Right ventricle myocardium superior (tissue), 1 donor: Measurements from ENCODE around the gene P3H4. TPM values are rescaled to one million over a fixed set of nuclear protein-coding genes. Genes with fewer than 3 reads are reported as not detected.
"Not testable (repeated sequence)": the region's sequence is repeated elsewhere in the genome, so short reads cannot be mapped to it uniquely, and the experiment has no call there.

Experiments
- ATAC-seq: fragments of 200-7000 bp; cut with Tn5 transposase; one replicate; pipeline ENCODE4 v1.9.1; 2020; ENCODE audit warnings: mild to moderate bottlenecking; ENCODE audit not compliant: poor library complexity
- DNase-seq: peaks from one replicate; pipeline ENCODE4 v3.0.0-alpha.2; 2020
- intact Hi-C: fragments of 100-400 bp; cut with DNase I; formaldehyde crosslinking; loops from one replicate; pipeline ENCODE4 v1.11.2; 2022
- total RNA-seq: library from RNA; stranded (reverse); fragmentation: NEBNext Ultra II Directional; extraction: Animal tissue kit (Norgen Biotek cat#: 25700); gene quantifications from one replicate; pipeline ENCODE4 v1.2.1, GENCODE V29; 2021
- donor health status: DM: no; HTN: yes; CAD: no; lungs with severe emphysema.

Gene P3H4
- total RNA-seq, 1 donor from 2014 or later: 6.7 TPM

DNA sequence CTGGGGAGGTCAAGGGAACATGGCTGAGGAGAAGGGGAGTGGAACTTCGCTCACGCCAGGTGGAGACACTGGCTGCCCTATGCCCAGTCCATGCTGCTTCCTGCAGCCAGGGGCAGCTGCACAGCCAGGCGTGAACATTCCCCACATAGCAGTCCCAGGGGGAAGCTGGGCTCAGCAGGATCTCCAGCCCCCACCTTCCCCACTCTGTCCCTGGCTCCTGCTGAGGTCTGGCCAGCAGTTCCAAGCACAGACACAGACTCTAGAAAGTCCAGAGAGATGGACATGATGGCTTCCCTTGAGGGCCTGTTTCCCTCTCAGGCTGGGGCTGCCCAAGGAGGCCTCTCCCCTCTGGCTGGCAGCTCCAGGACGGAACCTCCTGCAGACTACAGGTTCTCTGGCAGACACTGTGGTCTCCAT lies 34.6 kb downstream of the P3H4 start:
- DNase-seq (peak; percentile 83), ATAC-seq (peak; percentile 73)
- intact Hi-C loops: no loop called here

DNA sequence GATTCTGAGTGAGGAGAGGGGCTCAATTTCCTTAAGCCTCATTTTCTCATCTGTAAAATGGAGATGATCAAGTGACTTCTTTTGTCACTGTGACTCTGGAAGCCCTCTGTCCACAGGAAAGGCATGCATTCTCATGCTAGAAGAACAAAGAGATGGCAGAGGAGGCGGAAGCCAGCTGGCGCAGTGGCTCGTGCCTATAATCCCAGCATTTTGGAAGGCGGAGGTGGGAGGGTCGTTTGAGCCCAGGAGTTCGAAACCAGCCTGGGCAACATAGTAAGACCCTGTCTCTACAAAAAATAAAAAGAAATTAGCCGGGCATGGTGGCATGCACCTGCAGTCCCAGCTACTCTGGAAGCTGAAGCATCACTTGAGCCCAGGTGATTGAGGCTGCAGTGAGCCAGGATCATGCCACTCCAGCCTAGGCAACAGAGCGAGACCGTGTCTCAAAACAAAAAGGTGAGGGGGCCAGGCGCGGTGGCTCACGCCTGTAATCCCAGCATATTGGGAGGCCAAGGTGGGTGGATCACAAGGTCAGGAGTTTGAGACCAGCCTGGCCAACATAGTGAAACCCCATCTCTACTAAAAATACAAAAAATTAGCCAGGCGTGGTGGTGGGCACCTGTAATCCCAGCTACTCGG lies 35.4 kb downstream of the P3H4 start:
- ATAC-seq, DNase-seq, intact Hi-C loops: not testable (repeated sequence)

DNA sequence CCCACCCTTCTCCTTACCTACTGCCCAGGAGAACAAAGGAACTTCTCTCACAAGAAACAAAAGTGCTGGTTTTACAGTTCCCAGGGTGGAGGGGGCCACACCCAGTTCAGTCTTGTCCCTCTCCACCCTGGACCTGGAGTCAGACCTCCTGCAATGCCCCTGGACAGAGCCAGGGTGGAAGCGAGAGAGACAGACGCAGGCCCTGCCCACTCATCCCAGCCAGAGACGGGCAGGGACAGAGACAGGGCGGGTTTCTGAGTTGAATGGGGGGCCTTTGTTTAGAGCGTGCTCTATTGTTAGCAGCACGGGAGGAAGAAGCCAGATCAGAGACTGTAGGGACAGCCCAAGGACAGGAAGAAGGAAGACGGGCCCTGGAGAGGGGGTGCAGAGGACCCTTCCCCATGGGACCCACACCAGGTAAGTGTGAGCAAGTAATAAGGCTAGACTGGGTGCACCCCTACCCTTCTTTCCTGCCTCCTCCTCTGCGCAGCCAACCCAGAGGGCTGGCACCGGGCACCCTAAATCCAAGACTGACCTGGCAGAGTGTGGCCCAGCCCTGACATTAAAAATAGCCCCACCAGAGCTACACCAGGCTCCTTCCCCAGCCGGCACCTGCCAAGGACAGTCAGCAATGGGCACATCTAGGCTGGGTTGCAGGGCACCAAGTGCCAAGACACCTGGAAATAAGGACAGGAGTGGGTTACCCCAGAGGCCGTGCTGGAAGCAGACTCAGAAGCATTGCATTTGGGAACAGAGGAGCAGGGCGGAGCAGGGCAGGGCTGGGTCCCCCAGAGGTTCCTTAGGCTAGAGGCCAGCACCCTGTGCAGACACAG lies 36.1 kb downstream of the P3H4 start:
- ATAC-seq (peak; percentile 39), DNase-seq (peak; percentile 64)
- intact Hi-C loops: no loop called here

DNA sequence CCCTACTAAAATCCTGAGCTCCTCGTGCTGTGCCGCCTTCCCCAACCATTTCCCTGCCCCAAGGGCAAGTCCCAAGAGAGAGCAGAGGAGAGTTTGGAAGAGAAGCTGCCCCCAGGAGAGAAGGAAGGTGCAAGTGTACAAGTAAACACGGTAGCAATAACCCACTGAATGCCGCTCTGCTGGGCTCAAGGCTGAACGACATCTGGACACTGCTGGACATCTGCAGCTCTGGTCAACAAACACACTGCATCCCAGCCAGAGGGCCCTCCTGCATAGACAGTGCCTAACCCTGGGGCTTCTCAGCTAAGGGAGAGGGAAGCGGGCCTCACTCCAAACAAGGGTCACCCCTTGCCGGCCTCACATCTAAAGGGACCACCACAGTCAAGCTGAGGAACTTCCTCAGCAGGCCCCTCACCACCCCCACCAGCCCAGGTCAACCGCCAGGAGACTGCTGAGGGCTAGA lies 38.0 kb downstream of the P3H4 start:
- no peak for DNase-seq
- intact Hi-C loops: no loop called here
- no peak for ATAC-seq

DNA sequence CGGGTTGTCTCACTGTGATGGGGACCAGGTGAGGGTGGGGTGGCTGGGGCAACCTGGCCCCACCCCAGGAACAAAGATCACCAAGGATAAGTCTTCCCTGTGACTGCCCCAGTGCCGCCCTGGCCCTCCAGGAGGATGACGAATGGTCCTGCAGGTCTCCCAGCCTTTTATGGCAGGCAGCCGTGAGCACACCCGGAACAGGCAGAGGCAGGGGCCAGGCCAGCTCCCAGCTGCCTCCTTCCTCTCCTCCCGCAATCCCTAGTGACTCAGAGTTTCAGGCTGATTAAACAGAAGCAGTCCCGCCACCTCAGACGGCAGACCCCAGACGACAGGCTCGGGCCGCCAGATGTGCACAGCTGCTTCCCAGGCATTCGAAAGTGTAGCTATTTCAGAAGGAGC lies 38.6 kb downstream of the P3H4 start:
- DNase-seq (peak; percentile 80), ATAC-seq (peak; percentile 23)
- intact Hi-C loops: no loop called here

DNA sequence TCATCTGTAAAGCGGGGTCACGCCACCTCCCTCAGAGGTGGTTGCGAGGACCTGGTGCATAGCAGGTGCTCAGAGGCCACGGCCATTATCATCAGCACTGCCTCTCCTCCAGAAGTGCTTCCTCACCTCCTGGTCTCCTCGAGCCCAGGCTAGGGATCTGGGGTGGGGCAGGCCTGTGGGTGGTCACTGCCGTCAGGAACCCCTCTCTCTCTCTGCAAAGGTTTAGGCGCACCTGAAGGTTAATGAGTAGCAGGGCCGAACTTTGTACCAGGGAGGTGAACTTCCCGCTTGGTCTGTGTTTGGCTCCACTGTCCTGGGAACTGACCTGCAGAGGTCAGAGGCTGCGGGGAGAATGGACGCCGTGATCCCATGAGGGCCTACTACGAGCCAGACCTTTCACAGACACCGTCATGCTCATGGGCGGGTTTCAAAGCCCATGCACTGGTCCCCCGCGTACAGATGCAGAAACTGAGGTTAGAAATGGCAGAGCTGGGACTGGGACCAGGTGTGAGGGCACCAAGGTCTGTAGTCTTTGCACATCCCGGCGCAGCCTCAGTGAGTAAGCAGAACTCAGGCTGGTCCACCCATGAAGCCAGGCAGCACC lies 39.1 kb downstream of the P3H4 start:
- intact Hi-C loops: no loop called here
- DNase-seq: no peak
- ATAC-seq: no peak

DNA sequence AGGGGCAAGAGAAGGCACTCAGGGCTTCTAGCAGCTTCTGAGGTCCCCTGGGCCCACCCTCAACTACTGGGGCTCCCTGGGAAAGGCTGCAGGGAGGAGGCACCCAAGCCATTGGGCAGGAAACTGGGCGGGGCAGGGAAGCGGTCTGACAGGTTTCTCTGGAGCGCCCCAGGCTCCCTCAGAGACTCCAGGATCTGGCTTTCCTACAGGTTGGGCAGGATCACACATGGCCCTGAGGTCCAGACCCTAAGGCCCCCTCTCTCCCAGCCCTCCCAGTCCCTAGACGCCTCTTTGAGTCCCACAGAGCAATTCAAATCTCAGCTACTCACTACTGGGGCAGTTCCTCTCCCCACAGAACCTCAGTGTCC lies 39.5 kb downstream of the P3H4 start:
- ATAC-seq (no peak), DNase-seq (no peak)
- intact Hi-C loops: no loop called here

DNA sequence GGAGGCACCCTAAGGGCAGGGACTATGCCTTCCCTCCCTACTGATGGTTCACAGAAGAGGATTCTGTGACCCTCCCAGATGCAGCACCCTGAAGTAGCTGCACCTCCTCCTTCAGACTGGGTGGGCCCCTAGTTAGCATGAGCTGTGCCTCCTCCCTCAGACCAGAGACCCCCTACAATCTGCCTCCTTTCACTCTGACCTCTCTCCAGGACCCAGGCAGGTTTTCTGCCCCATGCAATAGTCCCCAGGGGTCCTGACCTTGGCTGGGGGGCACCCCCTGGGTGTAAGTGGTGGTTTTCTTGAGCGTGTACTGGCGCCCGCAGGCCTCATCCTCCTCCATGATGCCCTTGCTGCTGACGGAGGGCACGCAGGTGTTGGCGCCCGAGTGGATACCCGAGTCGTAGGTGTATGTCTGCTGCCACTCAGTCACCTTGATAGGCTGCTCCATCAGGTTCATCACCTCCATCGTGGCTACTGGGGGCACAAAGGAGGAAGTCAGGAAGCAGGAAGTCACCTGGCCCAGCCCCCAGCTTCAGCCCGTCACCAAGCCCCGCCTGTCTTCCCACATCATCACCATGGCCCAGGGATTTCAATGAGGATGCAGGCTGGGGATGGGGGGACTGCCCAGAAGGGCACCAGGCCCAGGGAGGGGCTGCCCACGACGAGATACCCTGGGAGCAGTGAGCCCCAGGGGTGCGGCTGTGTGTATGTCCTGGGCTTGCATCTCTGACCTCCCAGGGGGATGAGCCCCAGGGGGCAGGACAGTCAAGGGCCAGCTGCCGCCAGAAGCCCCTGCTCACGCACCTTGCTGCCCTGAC lies 40.2 kb downstream of the P3H4 start:
- intact Hi-C loops: no loop called here
- ATAC-seq: no peak
- no peak for DNase-seq

DNA sequence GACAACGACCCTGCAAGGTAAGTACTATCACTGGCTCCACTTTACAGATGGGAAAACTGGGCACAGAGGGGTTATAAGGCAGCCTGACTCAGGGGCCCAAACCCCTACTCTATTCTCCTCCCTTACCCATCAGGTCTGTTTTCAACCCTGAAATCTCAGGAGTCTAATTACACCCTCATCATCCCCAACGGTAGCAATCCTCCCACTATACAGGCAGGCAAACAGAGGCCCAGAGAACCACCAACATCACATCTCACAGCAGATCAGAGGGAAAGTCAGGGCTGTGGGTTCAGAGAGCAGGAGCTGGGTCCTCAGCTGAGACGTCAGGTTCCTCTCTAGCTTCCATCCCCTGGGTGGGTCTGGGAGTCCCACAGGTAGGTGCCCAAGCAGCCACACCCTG lies 41.8 kb downstream of the P3H4 start:
- ATAC-seq (no peak), DNase-seq (no peak)
- intact Hi-C loops: no loop called here

DNA sequence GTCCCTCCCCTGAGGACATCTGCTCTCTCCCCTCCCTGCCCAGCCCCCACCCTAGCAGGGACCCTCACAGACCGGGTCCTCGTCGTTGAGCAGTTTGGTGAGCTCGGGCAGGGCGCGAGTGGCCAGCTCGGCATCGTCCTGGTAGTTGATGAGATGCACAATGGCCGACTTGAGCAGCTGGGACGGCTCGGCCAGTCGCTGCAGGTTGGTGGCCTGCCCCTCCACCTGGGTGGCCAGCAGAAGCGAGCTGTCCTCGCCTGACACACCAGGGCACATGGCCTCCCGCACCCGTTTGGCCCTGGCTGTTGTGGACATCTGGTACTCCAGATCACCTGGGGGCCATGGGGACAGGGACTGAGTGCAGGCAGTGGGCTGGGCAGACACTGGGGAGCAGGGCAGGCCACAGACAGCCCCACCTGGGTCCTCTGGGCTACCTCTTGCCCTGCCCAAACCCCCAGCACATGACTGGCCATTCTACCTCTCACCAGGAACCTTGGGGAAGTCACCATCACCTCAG lies 42.3 kb downstream of the P3H4 start:
- no peak for ATAC-seq
- intact Hi-C loops: no loop called here
- DNase-seq: no peak

DNA sequence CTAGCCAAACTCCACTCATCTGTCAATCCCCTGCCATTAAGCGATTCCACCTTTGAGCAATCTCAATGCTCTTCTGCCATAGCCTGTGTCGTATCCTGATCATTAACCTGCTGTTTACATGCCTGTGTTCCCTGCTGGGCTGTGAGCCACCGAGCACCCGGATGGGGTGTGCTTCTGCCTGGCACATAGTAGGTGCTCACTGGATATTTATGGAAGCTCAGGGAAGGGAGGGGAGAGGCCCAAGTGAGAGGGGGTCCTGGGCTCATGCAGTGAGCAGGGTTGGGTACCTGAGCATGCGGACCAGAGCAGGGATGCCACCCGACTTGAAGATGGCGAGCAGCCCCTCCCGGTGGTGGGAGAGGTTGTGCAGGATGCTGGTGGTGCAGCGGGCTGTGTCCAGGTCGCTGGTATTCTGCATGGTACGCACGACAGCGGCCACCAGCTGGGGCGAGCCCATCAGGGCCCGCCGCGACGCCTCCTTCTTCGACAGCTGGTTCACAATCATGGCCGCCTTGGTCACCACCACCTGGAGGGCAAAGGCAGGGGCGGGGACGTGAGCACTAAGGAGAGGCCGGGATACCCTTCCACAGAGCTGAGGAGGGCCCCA lies 43.0 kb downstream of the P3H4 start:
- DNase-seq: no peak
- no peak for ATAC-seq
- intact Hi-C loops: no loop called here

DNA sequence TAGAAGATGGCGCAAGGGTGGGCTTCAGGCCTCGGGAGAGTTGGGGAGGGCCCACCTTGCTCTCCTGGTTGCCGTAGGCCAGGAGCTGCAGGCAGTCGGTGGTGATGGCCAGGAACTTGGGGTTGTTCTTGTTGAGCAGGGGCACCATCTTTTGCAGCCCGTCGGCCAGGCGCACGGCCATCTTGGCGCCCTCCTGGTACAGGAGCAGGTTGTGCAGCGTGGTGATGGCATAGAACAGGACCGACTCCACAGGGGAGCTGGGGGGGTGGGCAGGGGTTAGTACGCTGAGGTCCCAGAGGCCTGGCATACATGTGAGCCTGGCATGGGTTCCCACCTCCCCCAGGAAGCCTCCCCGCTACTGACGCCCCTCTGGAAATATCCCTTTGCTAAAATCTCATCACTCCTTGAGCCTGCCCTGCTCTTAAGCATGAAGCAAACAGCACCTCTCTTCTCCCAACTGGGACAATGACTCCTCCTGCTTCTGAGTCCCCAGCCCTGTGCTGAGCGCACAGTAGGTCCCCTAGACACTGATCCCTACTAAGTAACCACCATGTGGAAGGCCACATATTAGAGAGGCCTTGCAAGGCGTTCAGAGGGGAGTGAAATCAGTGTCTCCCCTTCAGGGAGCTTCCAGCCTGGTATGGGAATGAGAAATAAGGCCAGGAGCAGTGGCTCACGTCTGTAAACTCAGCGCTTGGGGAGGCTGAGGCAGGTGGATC lies 44.3 kb downstream of the P3H4 start:
- intact Hi-C loops: no loop called here
- DNase-seq: no peak
- no peak for ATAC-seq

DNA sequence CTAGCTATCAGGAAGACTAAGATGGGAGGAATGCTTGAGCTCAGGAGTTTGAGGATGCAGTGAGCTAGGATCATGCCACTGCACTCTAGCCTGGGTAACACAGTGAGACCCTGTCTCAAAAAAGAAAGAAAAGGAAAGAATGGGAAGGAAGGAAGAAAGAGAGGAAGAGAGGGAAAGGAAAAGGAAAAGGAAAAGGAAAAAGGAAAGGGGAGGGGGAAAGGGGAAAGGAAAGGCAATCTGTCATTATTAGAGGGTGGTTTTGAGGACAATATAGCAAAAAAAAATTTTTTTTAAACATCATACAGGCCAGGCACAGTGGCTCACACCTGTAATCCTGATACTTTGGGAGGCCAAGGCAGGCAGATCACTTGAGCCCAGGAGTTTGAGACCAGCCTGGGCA lies 45.6 kb downstream of the P3H4 start:
- no peak for DNase-seq
- intact Hi-C loops: no loop called here
- no peak for ATAC-seq

DNA sequence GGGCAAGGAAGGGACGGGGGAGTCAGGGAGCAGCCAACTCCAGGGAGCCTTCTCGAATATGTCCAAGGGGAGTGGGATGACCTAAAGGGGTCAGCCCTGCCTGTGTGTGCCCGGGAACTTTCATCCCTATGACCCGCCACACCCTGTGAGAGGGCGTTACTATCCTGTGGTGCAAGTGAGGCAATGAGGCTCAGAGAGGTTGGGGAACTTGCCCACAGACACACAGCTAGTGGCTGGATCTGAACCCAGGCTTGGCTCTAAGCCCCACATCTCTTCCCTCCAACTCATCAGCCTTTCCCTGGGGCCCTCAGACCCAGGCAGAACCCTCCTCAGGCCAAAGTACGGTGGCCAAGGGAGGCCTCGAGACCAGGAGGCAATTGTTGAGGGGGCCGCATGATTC lies 48.4 kb downstream of the P3H4 start:
- intact Hi-C loops: no loop called here
- ATAC-seq: no peak
- DNase-seq: no peak

DNA sequence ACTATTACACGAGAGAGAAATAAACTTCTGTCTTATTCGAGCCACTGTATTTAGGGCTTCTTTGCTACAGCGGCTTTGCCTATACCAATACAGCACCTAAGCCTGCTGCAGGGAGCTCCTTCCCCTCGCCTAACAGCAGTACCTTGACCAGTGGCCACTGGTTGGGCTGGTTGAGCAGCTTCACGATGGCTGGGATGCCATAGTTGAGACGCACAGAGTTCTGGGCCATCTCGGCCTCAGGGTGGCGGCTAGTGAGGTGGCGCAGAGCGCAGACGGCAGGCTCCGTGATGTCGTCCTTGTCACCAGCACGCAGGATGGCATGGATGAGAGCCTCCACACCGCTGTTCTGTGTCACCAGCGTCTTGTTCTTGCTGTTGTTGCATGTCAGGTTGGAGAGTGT lies 48.9 kb downstream of the P3H4 start:
- DNase-seq: no peak
- ATAC-seq: no peak
- intact Hi-C loops: no loop called here

DNA sequence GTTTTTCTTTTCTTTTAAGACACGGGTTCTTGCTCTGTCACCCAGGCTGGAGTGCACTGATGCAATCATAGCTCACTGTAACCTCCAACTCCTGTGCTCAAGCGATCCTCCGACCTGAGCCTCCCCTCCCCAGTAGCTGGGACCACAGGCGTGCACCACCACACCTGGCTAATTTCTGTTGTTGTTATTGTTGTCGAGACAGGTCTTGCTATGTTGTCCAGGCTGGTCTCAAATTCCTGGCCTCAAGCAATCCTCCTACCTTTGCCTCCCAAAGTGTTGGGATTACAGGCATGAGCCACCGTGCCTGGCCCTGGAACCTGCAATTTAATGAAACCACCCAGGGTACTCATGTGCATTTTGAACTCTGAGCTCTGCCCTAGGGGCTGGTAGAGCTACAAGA lies 49.4 kb downstream of the P3H4 start:
- intact Hi-C loops: no loop called here
- DNase-seq (no peak), ATAC-seq (no peak)

DNA sequence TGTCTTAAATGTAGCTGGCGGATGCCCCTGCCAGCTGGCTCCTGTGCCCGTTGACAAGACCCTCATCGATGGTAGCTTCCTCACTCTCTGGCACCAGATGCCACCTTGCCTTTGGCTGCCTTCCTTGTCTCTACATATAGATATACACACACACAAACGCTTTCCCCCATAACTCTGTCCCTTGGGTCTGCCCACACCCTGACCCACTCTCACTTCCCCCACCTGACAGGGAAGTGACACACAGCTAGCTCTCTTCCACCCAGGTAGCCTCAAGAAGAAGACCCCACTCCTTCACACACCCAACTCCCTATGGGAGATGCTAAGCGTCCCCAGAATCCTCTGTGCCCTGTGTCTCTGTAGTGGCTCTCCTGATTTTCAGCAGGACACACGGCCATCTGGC lies 50.9 kb downstream of the P3H4 start:
- ATAC-seq: no peak
- intact Hi-C loops: no loop called here
- no peak for DNase-seq

DNA sequence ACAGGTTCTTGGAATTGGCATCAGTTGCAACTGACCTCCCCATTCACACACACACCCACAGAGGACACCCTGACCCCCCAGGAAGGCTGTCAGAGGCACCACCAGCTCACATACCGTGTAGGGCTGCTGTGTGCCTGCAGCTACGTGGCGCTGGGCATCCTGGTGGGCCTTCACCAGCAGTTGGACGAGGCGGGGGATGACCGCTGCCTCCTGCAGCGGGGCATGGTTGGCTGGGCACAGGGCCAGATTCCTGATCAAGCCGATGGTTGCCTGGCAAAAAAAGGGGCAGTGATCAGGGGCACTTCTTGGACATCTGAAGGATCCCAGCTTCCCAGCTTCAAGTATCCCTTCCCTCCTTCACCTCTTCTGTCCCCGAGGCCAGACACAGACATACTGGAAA lies 53.1 kb downstream of the P3H4 start:
- ATAC-seq (no peak), DNase-seq (no peak)
- intact Hi-C loops: no loop called here
